ENCODE results near the gene PXMP2. TPM values are rescaled to one million over a fixed set of nuclear protein-coding genes. Genes with fewer than 3 reads are reported as not detected.

PXMP2 gene
- total RNA-seq, 3 donors from 2014 or later: 29.0 to 50.9 (median 31.8) TPM

DNA sequence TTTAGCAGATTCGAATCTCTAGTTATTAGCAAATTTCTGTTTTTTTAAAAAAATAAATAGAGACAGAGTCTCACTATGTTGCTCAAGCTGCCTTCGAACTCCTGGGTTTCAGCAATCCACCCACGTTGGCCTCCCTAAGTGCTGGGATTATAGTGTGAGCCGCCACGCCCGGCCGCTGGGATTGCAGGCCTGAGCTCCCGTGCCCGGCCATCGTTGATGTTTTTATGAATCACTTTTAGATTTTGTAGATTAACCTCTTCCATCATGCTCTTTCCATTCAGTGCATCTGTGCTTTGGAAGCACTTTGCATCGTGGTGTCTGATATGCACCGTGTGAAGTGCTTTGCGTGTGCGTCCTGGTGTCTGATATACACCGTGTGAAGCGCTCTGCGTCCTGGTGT is 44.2 kb downstream of the PXMP2 start:
- intact Hi-C loops (cut with DNase I; ENCODE audit: low total_unique reads): no loop called here
- Histone ChIP-seq H3K36me3 (no peaks in the 10 kb centered on the region), H3K9me3 (no peaks in the 10 kb centered on the region), H3K4me3 (no peak overlapping the region), H3K27ac (no peak overlapping the region), H3K4me1 (no peaks in the 10 kb centered on the region), H3K27me3 (no peaks in the 10 kb centered on the region)
- no peak for DNase-seq (ENCODE audit: low spot score in 2 of 2)
- TF ChIP-seq, protein P1, sequence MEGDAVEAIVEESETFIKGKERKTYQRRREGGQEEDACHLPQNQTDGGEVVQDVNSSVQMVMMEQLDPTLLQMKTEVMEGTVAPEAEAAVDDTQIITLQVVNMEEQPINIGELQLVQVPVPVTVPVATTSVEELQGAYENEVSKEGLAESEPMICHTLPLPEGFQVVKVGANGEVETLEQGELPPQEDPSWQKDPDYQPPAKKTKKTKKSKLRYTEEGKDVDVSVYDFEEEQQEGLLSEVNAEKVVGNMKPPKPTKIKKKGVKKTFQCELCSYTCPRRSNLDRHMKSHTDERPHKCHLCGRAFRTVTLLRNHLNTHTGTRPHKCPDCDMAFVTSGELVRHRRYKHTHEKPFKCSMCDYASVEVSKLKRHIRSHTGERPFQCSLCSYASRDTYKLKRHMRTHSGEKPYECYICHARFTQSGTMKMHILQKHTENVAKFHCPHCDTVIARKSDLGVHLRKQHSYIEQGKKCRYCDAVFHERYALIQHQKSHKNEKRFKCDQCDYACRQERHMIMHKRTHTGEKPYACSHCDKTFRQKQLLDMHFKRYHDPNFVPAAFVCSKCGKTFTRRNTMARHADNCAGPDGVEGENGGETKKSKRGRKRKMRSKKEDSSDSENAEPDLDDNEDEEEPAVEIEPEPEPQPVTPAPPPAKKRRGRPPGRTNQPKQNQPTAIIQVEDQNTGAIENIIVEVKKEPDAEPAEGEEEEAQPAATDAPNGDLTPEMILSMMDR (IDR thresholded peaks at IDR 0.05): no peak
- TF ChIP-seq POLR2A (IDR thresholded peaks at IDR 0.05) (no peak), POLR2AphosphoS5 (IDR thresholded peaks at IDR 0.05) (no peak)

DNA sequence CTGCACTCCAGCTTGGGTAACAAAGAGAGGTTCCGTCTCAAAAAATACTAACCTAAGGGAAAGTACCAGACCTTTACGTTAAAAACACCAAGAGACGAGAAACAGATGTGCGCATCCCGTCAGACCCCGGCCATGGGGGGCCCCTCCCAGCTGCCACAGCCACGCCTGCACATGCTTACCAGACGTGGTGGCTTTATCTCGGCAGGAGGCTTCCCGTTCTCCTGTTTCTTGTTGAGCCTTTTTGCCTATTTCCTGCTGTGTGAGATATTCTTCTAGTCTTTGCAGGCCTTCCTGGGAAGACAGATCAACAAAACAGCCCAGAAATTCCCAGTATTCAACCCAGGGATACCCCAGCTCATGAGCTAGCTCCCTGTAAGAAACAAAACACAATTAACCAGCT is 46.8 kb downstream of the PXMP2 start:
- Histone ChIP-seq H3K9me3 (no peaks in the 10 kb centered on the region), H3K27ac (no peak overlapping the region), H3K36me3 (no peaks in the 10 kb centered on the region), H3K27me3 (no peaks in the 10 kb centered on the region), H3K4me3 (no peak overlapping the region), H3K4me1 (no peaks in the 10 kb centered on the region)
- DNase-seq (ENCODE audit: low spot score in 2 of 2): no peak
- intact Hi-C loops (cut with DNase I; ENCODE audit: low total_unique reads): no loop called here
- TF ChIP-seq, protein P1 (IDR thresholded peaks at IDR 0.05): no peak

DNA sequence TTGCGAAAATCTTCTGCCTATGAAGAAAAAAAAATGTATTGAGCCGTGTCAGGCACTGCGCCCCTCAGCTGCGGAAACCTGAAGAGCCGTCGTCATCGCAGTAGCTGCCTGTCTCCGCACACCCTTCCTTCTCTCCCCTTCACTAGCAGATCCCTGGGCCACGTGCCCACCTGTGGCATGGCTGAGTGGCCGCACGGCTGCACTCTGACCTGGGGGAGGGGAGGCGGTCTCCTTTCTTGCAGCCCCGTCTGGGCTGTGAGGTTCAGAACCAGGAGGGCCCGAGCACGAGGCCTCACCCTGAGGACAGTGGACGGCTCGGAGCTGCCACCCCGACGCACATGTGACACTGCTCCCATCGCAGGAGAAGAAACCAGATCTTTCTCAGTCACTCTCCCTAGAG is 48.1 kb downstream of the PXMP2 start:
- no peak for DNase-seq (ENCODE audit: low spot score in 2 of 2)
- Histone ChIP-seq H3K9me3 (no peaks in the 10 kb centered on the region), H3K4me1 (no peaks in the 10 kb centered on the region), H3K27me3 (no peaks in the 10 kb centered on the region), H3K36me3 (peaks cover 11% of the 10 kb centered on the region), H3K27ac (no peak overlapping the region), H3K4me3 (no peak overlapping the region)
- TF ChIP-seq, protein P1 (IDR thresholded peaks at IDR 0.05): no peak
- TF ChIP-seq POLR2AphosphoS5 (IDR thresholded peaks at IDR 0.05) (no peak), POLR2A (IDR thresholded peaks at IDR 0.05) (no peak)
- intact Hi-C loops (cut with DNase I; ENCODE audit: low total_unique reads): no loop called here

GRCh38 chr12:132736378-132736777 is 49.0 kb downstream of the PXMP2 start:
- H3K4me3 ChIP-seq: no peak overlapping the region
- H3K9me3 ChIP-seq: no peaks in the 10 kb centered on the region
- intact Hi-C loops (cut with DNase I; ENCODE audit: low total_unique reads): no loop called here
- DNase-seq (ENCODE audit: low spot score in 2 of 2): no peak
- H3K27ac ChIP-seq: no peak overlapping the region
- peaks cover 11% of the 10 kb centered on the region for H3K36me3 ChIP-seq
- H3K4me1 ChIP-seq: no peaks in the 10 kb centered on the region
- no peaks in the 10 kb centered on the region for H3K27me3 ChIP-seq
- no peak for TF ChIP-seq POLR2AphosphoS5 (IDR thresholded peaks at IDR 0.05)
- no peak for TF ChIP-seq POLR2A (IDR thresholded peaks at IDR 0.05)

GRCh38 chr12:132736913-132737312 is 49.5 kb downstream of the PXMP2 start:
- DNase-seq (ENCODE audit: low spot score in 2 of 2): no peak
- no peaks in the 10 kb centered on the region for H3K27me3 ChIP-seq
- H3K4me1 ChIP-seq: no peaks in the 10 kb centered on the region
- H3K4me3 ChIP-seq: no peak overlapping the region
- no peaks in the 10 kb centered on the region for H3K9me3 ChIP-seq
- intact Hi-C loops (cut with DNase I; ENCODE audit: low total_unique reads): no loop called here
- H3K36me3 ChIP-seq: peaks cover 11% of the 10 kb centered on the region
- TF ChIP-seq POLR2A (IDR thresholded peaks at IDR 0.05) (no peak), POLR2AphosphoS5 (IDR thresholded peaks at IDR 0.05) (no peak)
- TF ChIP-seq, protein P1 (IDR thresholded peaks at IDR 0.05): no peak
- no peak overlapping the region for H3K27ac ChIP-seq

All from breast epithelium (tissue), 4 donors.